MCF 10A (cell line): ENCODE results near the gene ZDHHC8. TPM values are rescaled to one million over a fixed set of nuclear protein-coding genes. Genes with fewer than 3 reads are reported as not detected.

Experiments
- BruUV-seq: library from RNA; stranded (reverse); fragments of 400-500 nt; replicated peaks from 2 replicates; lab custom pipeline; 2021; lab: Mats Ljungman, UMichigan
- CTCF ChIA-PET: fragments of 300-600 bp; sonication (Branson Sonifier 250); formaldehyde crosslinking; extraction: SDS; loops from one replicate; lab custom pipeline; 2021; ENCODE audit warnings: antibody characterized with exemption, inconsistent platforms; lab: Yijun Ruan, JAX
- POLR2A ChIA-PET: fragments of 300-600, 350-650 bp; sonication (Branson Sonifier 250); formaldehyde crosslinking; extraction: SDS; loops from one replicate; lab custom pipeline; 2020; ENCODE audit warnings: antibody characterized with exemption, inconsistent platforms; lab: Yijun Ruan, JAX
- DNase-seq: peaks from one replicate; pipeline ENCODE4 v3.0.0-alpha.2; 2018; ENCODE audit not compliant: unreplicated experiment
- H3K27ac Mint-ChIP-seq: one replicate; pipeline ENCODE4 v1.8.0; 2022; ENCODE audit warnings: mild to moderate bottlenecking, low read depth, mixed read lengths; ENCODE audit not compliant: unreplicated experiment
- H3K27me3 Mint-ChIP-seq: one replicate; pipeline ENCODE4 v1.8.0; 2022; ENCODE audit warnings: mixed read lengths; ENCODE audit not compliant: insufficient read depth, unreplicated experiment
- H3K36me3 Mint-ChIP-seq: one replicate; pipeline ENCODE4 v1.8.0; 2022; ENCODE audit warnings: mild to moderate bottlenecking, moderate library complexity, mixed read lengths; ENCODE audit not compliant: insufficient read depth, unreplicated experiment
- H3K4me1 Mint-ChIP-seq: one replicate; pipeline ENCODE4 v1.8.0; 2022; ENCODE audit warnings: mixed read lengths; ENCODE audit not compliant: insufficient read depth, unreplicated experiment
- H3K4me3 Mint-ChIP-seq: one replicate; pipeline ENCODE4 v1.8.0; 2022; ENCODE audit warnings: mild to moderate bottlenecking, moderate library complexity, mixed read lengths; ENCODE audit not compliant: unreplicated experiment
- H3K9me3 Mint-ChIP-seq: one replicate; pipeline ENCODE4 v1.8.0; 2022; ENCODE audit warnings: mixed read lengths; ENCODE audit not compliant: unreplicated experiment
- CTCF ChIP-seq: fragments of 200-600 bp; IDR thresholded peaks from one replicate; pipeline ENCODE4 v1.8.0; 2022; ENCODE audit warnings: antibody characterized with exemption, mild to moderate bottlenecking; ENCODE audit not compliant: unreplicated experiment
- intact Hi-C: fragments of 100-400 bp; cut with micrococcal nuclease; formaldehyde crosslinking; loops from 2 replicates; pipeline ENCODE4 v1.14.1; 2022
- total RNA-seq: library from RNA; stranded (reverse); gene quantifications from 2 replicates; pipeline ENCODE4 v1.2.3, GENCODE V29; 2022

ZDHHC8 gene
- total RNA-seq, 1 experiment from 2014 or later, result 44.8 TPM

GRCh38 chr22:20169253-20169822 lies 37.7 kb downstream of the ZDHHC8 start:
- ChIA-PET CTCF (no interaction called here), POLR2A (no interaction called here)
- no peaks in the 10 kb centered on the region for H3K4me1 Mint-ChIP-seq
- H3K27me3 Mint-ChIP-seq, result no peaks in the 10 kb centered on the region
- H3K9me3 Mint-ChIP-seq, result no peaks in the 10 kb centered on the region
- no peak overlapping the region for H3K4me3 Mint-ChIP-seq
- no peak for TF ChIP-seq CTCF
- no TSS peak for BruUV-seq
- H3K36me3 Mint-ChIP-seq, result no peaks in the 10 kb centered on the region
- intact Hi-C loops, result no loop called here
- no peak overlapping the region for H3K27ac Mint-ChIP-seq
- DNase-seq, result no peak

- intact Hi-C loops, result no loop called here
- no peak for TF ChIP-seq CTCF
- ChIA-PET POLR2A (no interaction called here), CTCF (no interaction called here)
- Mint-ChIP-seq H3K9me3 (no peaks in the 10 kb centered on the region), H3K27ac (no peak overlapping the region), H3K27me3 (no peaks in the 10 kb centered on the region), H3K36me3 (no peaks in the 10 kb centered on the region), H3K4me3 (no peak overlapping the region), H3K4me1 (no peaks in the 10 kb centered on the region)
- DNase-seq, result no peak
- no TSS peak for BruUV-seq
Observed at GRCh38 chr22:20170170-20170569, 38.6 kb downstream of the ZDHHC8 start.

DNA sequence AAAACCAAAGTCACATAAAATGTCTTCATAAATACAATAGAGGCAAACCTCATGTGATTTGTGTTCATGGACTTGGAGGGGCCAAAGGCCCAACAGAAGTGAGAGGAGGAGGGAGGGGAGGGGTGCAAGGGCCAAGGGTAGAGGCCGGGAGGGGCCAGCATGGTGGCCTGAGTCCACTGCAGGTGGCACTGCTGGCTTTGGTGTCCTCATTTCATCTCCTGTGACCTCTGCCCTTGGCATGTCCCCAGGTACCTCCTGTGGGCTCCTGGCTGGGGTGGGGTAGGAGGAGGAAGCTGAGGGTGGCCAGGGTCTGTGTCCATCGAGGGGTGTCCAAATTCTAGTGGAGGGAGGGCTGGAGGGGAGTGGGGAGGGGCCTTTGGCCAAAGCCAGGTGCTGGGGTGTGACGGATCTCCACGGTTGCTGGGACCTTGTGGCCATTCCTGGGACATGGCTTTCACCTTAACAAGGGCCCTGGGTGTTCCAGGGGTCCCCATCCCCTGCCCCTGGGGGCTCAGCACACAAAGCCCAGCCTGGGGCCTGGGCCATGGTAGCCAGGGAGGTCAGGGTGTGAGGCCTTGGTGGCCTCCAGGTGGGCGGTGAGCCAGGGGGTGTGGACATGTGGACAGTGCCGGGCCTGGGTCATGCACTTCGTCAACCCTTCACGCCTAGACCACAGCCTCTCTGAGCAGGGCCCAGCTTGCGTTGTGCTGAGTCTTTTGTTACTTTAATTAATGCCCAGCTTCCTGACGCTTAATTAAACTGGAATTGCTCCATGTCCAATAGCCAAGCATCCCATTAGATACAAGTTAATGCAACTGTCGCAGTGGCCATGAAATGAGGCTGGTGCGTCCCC lies 39.9 kb downstream of the ZDHHC8 start:
- BruUV-seq, result no TSS peak
- CTCF ChIA-PET, result interaction anchor here (0.6 to 0.9 kb wide), 2 partner anchors 14 to 119 kb away, joined by 3 read pairs; no protein-coding TSS in a partner anchor
- Mint-ChIP-seq H3K4me3 (no peak overlapping the region), H3K9me3 (no peaks in the 10 kb centered on the region), H3K4me1 (no peaks in the 10 kb centered on the region), H3K36me3 (no peaks in the 10 kb centered on the region), H3K27me3 (peaks cover 8% of the 10 kb centered on the region), H3K27ac (no peak overlapping the region)
- TF ChIP-seq CTCF, result no peak
- DNase-seq, result no peak
- POLR2A ChIA-PET, result no interaction called here
- intact Hi-C loops, result no loop called here

DNA sequence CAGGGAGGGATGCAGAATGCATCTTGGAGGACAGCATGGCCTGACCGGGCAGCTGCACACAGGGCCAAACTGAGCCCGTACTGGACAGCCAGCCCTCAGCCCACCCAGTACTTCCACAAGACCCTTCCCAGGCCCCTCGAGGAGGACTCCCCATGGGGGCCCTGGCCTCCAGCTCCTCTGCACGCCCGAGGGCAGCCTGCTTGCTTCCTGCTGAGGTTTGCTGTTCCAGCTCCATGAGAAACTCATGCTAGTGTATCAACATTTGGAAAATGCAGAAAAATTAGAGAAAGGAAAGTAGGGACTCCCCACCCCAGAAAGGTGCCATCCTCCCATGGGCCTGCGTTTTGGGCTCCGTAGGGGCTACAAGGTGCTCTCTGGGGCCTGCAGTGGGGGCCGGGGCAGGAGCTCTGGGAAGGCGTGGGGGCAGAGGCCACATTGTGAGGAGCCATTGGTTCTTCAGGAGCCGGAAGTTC lies 40.6 kb downstream of the ZDHHC8 start:
- Mint-ChIP-seq H3K4me1 (no peaks in the 10 kb centered on the region), H3K36me3 (no peaks in the 10 kb centered on the region), H3K4me3 (no peak overlapping the region), H3K27me3 (peaks cover 11% of the 10 kb centered on the region), H3K27ac (no peak overlapping the region), H3K9me3 (no peaks in the 10 kb centered on the region)
- CTCF ChIA-PET, result interaction anchor here (0.6 kb wide), 1 partner anchor 119 kb away, joined by 3 read pairs; no protein-coding TSS in a partner anchor
- intact Hi-C loops, result no loop called here
- DNase-seq, result no peak
- no TSS peak for BruUV-seq
- TF ChIP-seq CTCF, result no peak
- POLR2A ChIA-PET, result no interaction called here
